Endothelial cell of umbilical vein (primary cell): ENCODE measurements around the gene DCDC1. TPM values are rescaled to one million over a fixed set of nuclear protein-coding genes. Genes with fewer than 3 reads are reported as not detected.

Source experiments
- BruUV-seq: library from RNA; stranded (reverse); fragments of 400-500 nt; replicated peaks from 2 replicates; lab custom pipeline; 2021; lab: Mats Ljungman, UMichigan
- CTCF ChIA-PET: fragments of 300-600, 350-600 bp; sonication (Branson Sonifier 250); formaldehyde crosslinking; loops from one replicate; lab custom pipeline; 2021; ENCODE audit warnings: antibody characterized with exemption, inconsistent platforms; lab: Charles Lee
- POLR2A ChIA-PET: fragments of 300-600, 350-600 bp; sonication (Branson Sonifier 250); formaldehyde crosslinking; loops from one replicate; lab custom pipeline; 2021; ENCODE audit warnings: antibody characterized with exemption, inconsistent platforms; lab: Charles Lee
- DNase-seq: peaks from one replicate; pipeline ENCODE4 v3.0.0-alpha.2; 2011; ENCODE audit warnings: low read depth, low spot score
- FAIRE-seq: peaks from 2 replicates; lab custom pipeline; 2011; peaks lifted over from hg19 to GRCh38; lab: Jason Lieb, UNC
- H2AFZ ChIP-seq: 2 replicates; pipeline ENCODE4 v1.6.0; 2012; ENCODE audit warnings: low read depth, low read length, control low read depth, inconsistent platforms
- H3K27ac ChIP-seq: 2 replicates; pipeline ENCODE4 v1.5.1; 2011; ENCODE audit warnings: low read depth, mild to moderate bottlenecking, control low read depth, low read length, moderate library complexity; ENCODE audit not compliant: insufficient read depth
- H3K27me3 ChIP-seq, 2 experiments: 2 replicates each; pipeline versions ENCODE4 v1.6.0 to v1.6.1; 2011; ENCODE audit warnings: low read length in 2 of 2, mixed read lengths in 1 of 2; ENCODE audit not compliant: control insufficient read depth in 2 of 2, insufficient read depth in 2 of 2
- H3K36me3 ChIP-seq, 2 experiments: 2 replicates in 1 of 2; 3 replicates in 1 of 2; pipeline ENCODE4 v1.5.1; 2011; ENCODE audit warnings: low read length in 2 of 2, mild to moderate bottlenecking in 1 of 2, moderate library complexity in 1 of 2; ENCODE audit not compliant: control insufficient read depth in 2 of 2, insufficient read depth in 2 of 2; ENCODE audit errors: extremely low read depth in 1 of 2
- H3K4me1 ChIP-seq: 3 replicates; pipeline ENCODE4 v1.5.1; 2011; ENCODE audit warnings: mild to moderate bottlenecking, low read length; ENCODE audit not compliant: control insufficient read depth, insufficient read depth; ENCODE audit errors: extremely low read depth
- H3K4me2 ChIP-seq: 2 replicates; pipeline ENCODE4 v1.6.1; 2011; ENCODE audit warnings: low read length, control low read depth, mixed read lengths; ENCODE audit not compliant: insufficient read depth
- H3K4me3 ChIP-seq, 3 experiments: fragments of 200-600 bp in 1 of 3; sonication (generic), shearing (Covaris generic) in 1 of 3; replicated peaks in 1 of 3; 2 replicates each; pipeline ENCODE4 v1.5.1; 2011 to 2016; ENCODE audit warnings: control low read depth in 3 of 3, low read length in 3 of 3, mild to moderate bottlenecking in 2 of 3, inconsistent platforms in 1 of 3, low read depth in 1 of 3, moderate library complexity in 1 of 3; ENCODE audit not compliant: insufficient read depth in 1 of 3
- H3K79me2 ChIP-seq: 2 replicates; pipeline ENCODE4 v1.6.0; 2012; ENCODE audit warnings: low read length, inconsistent platforms; ENCODE audit not compliant: control insufficient read depth, insufficient read depth
- H3K9ac ChIP-seq: replicated peaks from 2 replicates; pipeline ENCODE3; 2011; ENCODE audit warnings: low read length, control low read depth; ENCODE audit not compliant: insufficient read depth; ENCODE audit errors: extremely low read depth
- H3K9me1 ChIP-seq: replicated peaks from 3 replicates; pipeline ENCODE4 v1.6.0; 2011; ENCODE audit warnings: mild to moderate bottlenecking, low read length; ENCODE audit not compliant: control insufficient read depth, insufficient read depth; ENCODE audit errors: extremely low read depth
- H3K9me3 ChIP-seq: replicated peaks from 2 replicates; pipeline ENCODE4 v1.5.1; 2012; ENCODE audit warnings: low read length, inconsistent platforms; ENCODE audit not compliant: control insufficient read depth, insufficient read depth
- H4K20me1 ChIP-seq: replicated peaks from 2 replicates; pipeline ENCODE3; 2011; ENCODE audit warnings: mild to moderate bottlenecking, low read length; ENCODE audit not compliant: control insufficient read depth, insufficient read depth; ENCODE audit errors: extremely low read depth
- EZH2 ChIP-seq: IDR thresholded peaks from 2 replicates; pipeline ENCODE4 v1.6.1; 2012; ENCODE audit warnings: borderline replicate concordance, low read depth, mild to moderate bottlenecking, moderate library complexity, low read length, inconsistent platforms; ENCODE audit not compliant: severe bottlenecking
- GATA2 ChIP-seq: IDR thresholded peaks from 2 replicates; pipeline ENCODE4 v1.7.0; 2011; ENCODE audit warnings: low read depth, mild to moderate bottlenecking, moderate library complexity, mixed read lengths, low read length; ENCODE audit not compliant: insufficient read length, insufficient read depth
- JUN ChIP-seq: IDR thresholded peaks from 2 replicates; pipeline ENCODE4 v1.6.1; 2011; ENCODE audit warnings: borderline replicate concordance, low read depth; ENCODE audit not compliant: insufficient read length, insufficient read depth
- MYC ChIP-seq: IDR thresholded peaks from one replicate; pipeline ENCODE4 v1.6.1; 2011; ENCODE audit warnings: mild to moderate bottlenecking, low read depth, low read length
- POLR2A ChIP-seq: IDR thresholded peaks from 2 replicates; pipeline ENCODE4 v1.6.1; 2012; ENCODE audit warnings: low read depth, mild to moderate bottlenecking, control low read depth, low read length
- POLR2AphosphoS5 ChIP-seq: IDR thresholded peaks from 2 replicates; pipeline ENCODE4 v1.6.1; 2012; ENCODE audit warnings: low read depth, mild to moderate bottlenecking, control low read depth, low read length, moderate library complexity; ENCODE audit not compliant: insufficient read depth
- dilution Hi-C: fragments of 300-500 bp; cut with MboI; formaldehyde crosslinking; loops from one replicate; pipeline ENCODE4 v1.15.0; 2019; ENCODE audit warnings: low sequenced_read_pairs; ENCODE audit not compliant: extremely low pct_ligation_motif_present
- intact Hi-C: fragments of 100-400 bp; cut with micrococcal nuclease; formaldehyde crosslinking; loops from one replicate; pipeline ENCODE4 v1.10.0; 2022
- polyA plus RNA-seq, 4 experiments: library from polyadenylated mRNA; depleted of rRNA in 3 of 4; stranded (reverse) in 3 of 4; unstranded in 1 of 4; fragments of >200 nt; gene quantifications; 2 replicates each; pipeline versions ENCODE4 v1.2.1 to v1.2.3, GENCODE V29; 2011 to 2012; ENCODE audit warnings: missing spikeins in 1 of 4
- total RNA-seq: library from RNA; stranded (reverse); gene quantifications from 2 replicates; pipeline ENCODE4 v1.2.3, GENCODE V29; 2021
- TF ChIP-seq, protein P1 (sequence below): IDR thresholded peaks from 2 replicates; pipeline ENCODE4 v1.6.1; 2011; ENCODE audit not compliant: insufficient read depth, insufficient read length

The DCDC1 gene
- total and polyA plus RNA-seq, 2 donors (not counting 3 experiments of a cell fraction or from before 2014, with no cell fraction given), result 0.04 TPM; not detected in 1

DNA sequence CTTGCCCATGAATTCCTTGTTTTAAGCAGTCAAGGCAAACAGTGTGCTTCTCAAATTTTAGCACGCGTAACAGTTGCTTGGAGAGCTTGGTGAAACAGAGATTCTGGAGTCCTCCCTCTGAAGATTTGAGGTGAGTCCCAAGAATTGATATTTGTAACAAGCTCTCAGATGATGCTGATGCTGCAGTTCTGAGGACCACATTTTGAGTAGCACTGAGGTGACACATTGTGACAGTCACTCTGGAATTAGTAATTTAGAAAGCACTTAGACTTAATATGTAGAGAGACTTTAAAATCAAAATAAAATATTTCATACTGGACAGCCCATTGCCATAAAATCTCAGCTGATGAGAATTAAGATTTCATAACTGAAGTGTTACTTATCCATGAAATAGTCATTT is 38.7 kb upstream of the DCDC1 start:
- Histone ChIP-seq H3K79me2 (no peaks in the 10 kb centered on the region), H3K36me3 (no peaks in the 10 kb centered on the region), H3K9me1 (no peaks in the 10 kb centered on the region), H2AFZ (no peak overlapping the region), H4K20me1 (no peaks in the 10 kb centered on the region), H3K4me2 (no peak overlapping the region), H3K4me1 (no peaks in the 10 kb centered on the region), H3K4me3 (no peak overlapping the region), H3K9ac (no peak overlapping the region), H3K9me3 (no peaks in the 10 kb centered on the region), H3K27me3 (no peaks in the 10 kb centered on the region), H3K27ac (no peak overlapping the region)
- CTCF ChIA-PET, result no interaction called here
- no TSS peak for BruUV-seq
- TF ChIP-seq EZH2 (no peak), POLR2AphosphoS5 (no peak), POLR2A (no peak)
- TF ChIP-seq, protein P1, sequence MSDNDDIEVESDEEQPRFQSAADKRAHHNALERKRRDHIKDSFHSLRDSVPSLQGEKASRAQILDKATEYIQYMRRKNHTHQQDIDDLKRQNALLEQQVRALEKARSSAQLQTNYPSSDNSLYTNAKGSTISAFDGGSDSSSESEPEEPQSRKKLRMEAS, result no peak
- dilution Hi-C loops, result no loop called here
- POLR2A ChIA-PET, result no interaction called here
- intact Hi-C loops, result no loop called here
- DNase-seq (no peak), FAIRE-seq (no peak)

DNA sequence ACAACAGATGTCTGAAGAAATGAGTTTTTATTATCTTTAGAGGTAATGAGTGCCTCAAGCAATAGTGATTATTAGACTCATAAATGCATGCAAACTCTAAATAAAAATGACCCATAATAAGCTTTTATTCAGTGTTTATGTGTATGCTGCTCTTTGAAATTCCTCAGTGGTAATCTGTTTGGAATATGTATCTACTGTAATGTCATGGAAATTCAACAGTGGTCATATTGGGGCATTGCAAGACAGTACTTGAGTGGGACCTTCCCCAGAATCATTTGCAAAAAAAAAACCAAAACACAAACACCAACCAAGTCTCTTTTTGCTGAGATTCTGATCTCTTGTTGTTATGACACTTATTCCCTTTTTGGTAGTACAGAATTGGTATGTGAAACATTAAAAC is 35.1 kb upstream of the DCDC1 start:
- H3K9me1 ChIP-seq, result no peaks in the 10 kb centered on the region
- POLR2A ChIA-PET, result interaction anchor here (0.7 kb wide), 1 partner anchor 697 kb away, joined by 5 read pairs; no protein-coding TSS in a partner anchor
- no peaks in the 10 kb centered on the region for H3K79me2 ChIP-seq
- BruUV-seq, result no TSS peak
- H4K20me1 ChIP-seq, result no peaks in the 10 kb centered on the region
- H3K27ac ChIP-seq, result no peak overlapping the region
- dilution Hi-C loops (no loop called here), intact Hi-C loops (no loop called here)
- TF ChIP-seq POLR2AphosphoS5 (no peak), MYC (no peak), EZH2 (no peak), JUN (no peak), GATA2 (no peak)
- TF ChIP-seq, protein P1, result no peak
- no peak for DNase-seq
- H3K36me3 ChIP-seq, result no peaks in the 10 kb centered on the region
- no peak for FAIRE-seq
- no peak overlapping the region for H3K4me3 ChIP-seq
- no peak overlapping the region for H3K9ac ChIP-seq
- H3K9me3 ChIP-seq, result no peaks in the 10 kb centered on the region
- H3K4me1 ChIP-seq, result no peaks in the 10 kb centered on the region
- CTCF ChIA-PET, result interaction anchor here (0.8 kb wide), 1 partner anchor 9 kb away, joined by 3 read pairs; no protein-coding TSS in a partner anchor
- no peaks in the 10 kb centered on the region for H3K27me3 ChIP-seq
- H3K4me2 ChIP-seq, result no peak overlapping the region
- H2AFZ ChIP-seq, result no peak overlapping the region
